Mammary epithelial cell (primary cell): ENCODE results near the gene NADK2.

Source experiments
- EZH2 ChIP-seq: IDR thresholded peaks from 2 replicates; pipeline ENCODE4 v1.6.1; 2012; ENCODE audit warnings: low read length, inconsistent platforms, borderline replicate concordance
- TF ChIP-seq, protein P1 (sequence below), 2 donors: IDR thresholded peaks in 1 of 2; conservative IDR thresholded peaks in 1 of 2; 2 replicates each; pipeline ENCODE4 v1.5.1; 2011 to 2012; ENCODE audit warnings: inconsistent platforms in 2 of 2, low read length in 2 of 2, mild to moderate bottlenecking in 2 of 2, control low read depth in 1 of 2, low read depth in 1 of 2; ENCODE audit not compliant: insufficient read depth in 1 of 2; ENCODE audit errors: extremely low read depth in 1 of 2

DNA sequence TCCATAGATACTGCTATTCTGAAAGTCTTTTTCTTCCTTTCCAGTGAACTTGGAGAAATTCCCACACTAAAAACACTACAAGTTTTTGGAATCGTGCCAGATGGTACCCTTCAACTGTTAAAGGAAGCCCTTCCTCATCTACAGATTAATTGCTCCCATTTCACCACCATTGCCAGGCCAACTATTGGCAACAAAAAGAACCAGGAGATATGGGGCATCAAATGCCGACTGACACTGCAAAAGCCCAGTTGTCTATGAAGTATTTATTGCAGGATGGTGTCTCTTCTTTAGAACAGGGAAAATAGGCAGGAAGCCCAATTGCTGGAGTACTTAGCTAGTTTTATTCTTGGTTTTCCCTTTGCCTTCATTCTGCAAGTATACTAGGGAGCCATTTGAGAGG, 60.0 kb downstream of the NADK2 start:
- TF ChIP-seq, protein P1, sequence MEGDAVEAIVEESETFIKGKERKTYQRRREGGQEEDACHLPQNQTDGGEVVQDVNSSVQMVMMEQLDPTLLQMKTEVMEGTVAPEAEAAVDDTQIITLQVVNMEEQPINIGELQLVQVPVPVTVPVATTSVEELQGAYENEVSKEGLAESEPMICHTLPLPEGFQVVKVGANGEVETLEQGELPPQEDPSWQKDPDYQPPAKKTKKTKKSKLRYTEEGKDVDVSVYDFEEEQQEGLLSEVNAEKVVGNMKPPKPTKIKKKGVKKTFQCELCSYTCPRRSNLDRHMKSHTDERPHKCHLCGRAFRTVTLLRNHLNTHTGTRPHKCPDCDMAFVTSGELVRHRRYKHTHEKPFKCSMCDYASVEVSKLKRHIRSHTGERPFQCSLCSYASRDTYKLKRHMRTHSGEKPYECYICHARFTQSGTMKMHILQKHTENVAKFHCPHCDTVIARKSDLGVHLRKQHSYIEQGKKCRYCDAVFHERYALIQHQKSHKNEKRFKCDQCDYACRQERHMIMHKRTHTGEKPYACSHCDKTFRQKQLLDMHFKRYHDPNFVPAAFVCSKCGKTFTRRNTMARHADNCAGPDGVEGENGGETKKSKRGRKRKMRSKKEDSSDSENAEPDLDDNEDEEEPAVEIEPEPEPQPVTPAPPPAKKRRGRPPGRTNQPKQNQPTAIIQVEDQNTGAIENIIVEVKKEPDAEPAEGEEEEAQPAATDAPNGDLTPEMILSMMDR (conservative IDR thresholded peaks at IDR 0.05 in 1 of 2, IDR thresholded peaks at IDR 0.05 in 1 of 2; ENCODE audit: extremely low read depth in 1 of 2, insufficient read depth in 1 of 2, low read depth in 1 of 2, low read length in 2 of 2): no peak
- no peak for TF ChIP-seq EZH2
